Testis (tissue), 3 donors: Measurements from ENCODE around the gene TOR1AIP2. TPM values are rescaled to one million over a fixed set of nuclear protein-coding genes. Genes with fewer than 3 reads are reported as not detected.

ENCODE experiments used
- DNase-seq: peaks from one replicate; pipeline ENCODE4 v3.0.0-alpha.2; 2019
- H3K27ac ChIP-seq, 2 donors: fragments of 200-600 bp; sonication (generic); one replicate each; pipeline ENCODE4 v1.5.1; 2019
- H3K27me3 ChIP-seq: fragments of 200-600 bp; sonication (generic); one replicate; pipeline ENCODE4 v1.5.1; 2019
- H3K36me3 ChIP-seq: fragments of 200-600 bp; sonication (generic); one replicate; pipeline ENCODE4 v1.5.1; 2017; ENCODE audit warnings: low read depth; ENCODE audit errors: missing control alignments
- H3K4me1 ChIP-seq: fragments of 200-600 bp; sonication (generic); one replicate; pipeline ENCODE4 v1.5.1; 2019
- H3K4me3 ChIP-seq, 2 donors: fragments of 200-600 bp; sonication (generic); one replicate each; pipeline ENCODE4 v1.5.1; 2017 to 2019
- H3K9me3 ChIP-seq: fragments of 200-600 bp; sonication (generic); one replicate; pipeline ENCODE4 v1.5.1; 2017
- CTCF ChIP-seq, 3 experiments: fragments of 450-650 bp in 2 of 3; fragments of 200-600 bp in 1 of 3; sonication (generic) in 1 of 3; IDR thresholded peaks; one replicate each; pipeline ENCODE4 v1.5.1; 2016 to 2019; ENCODE audit warnings: antibody characterized with exemption in 3 of 3, mild to moderate bottlenecking in 2 of 3, moderate library complexity in 1 of 3
- POLR2A ChIP-seq: fragments of 450-650 bp; IDR thresholded peaks from one replicate; pipeline ENCODE4 v1.6.1; 2017; ENCODE audit warnings: antibody characterized with exemption, mild to moderate bottlenecking, moderate library complexity
- WGBS, 2 donors: methylation state at CpG; one replicate each; pipeline ENCODE4 v1.1.5; 2018; 5-methylcytosine and 5-hydroxymethylcytosine counted together
- intact Hi-C: fragments of 100-400 bp; cut with DNase I; formaldehyde crosslinking; loops from one replicate; pipeline ENCODE4 v1.15.1; 2023; ENCODE audit warnings: low total_unique reads
- polyA plus RNA-seq: library from polyadenylated mRNA; stranded (reverse); fragments of 350-450 nt; fragmentation: Illumina TruSeq; extraction: RNeasy Lipid Tissue Mini Kit (QIAGEN cat#74804); gene quantifications from one replicate; pipeline ENCODE4 v1.2.3, GENCODE V29; 2014; ENCODE audit warnings: low read depth, low replicate concordance; ENCODE audit not compliant: insufficient read depth
- total RNA-seq, 2 donors: library from RNA; depleted of rRNA; stranded (reverse); fragments of >200 nt; gene quantifications; one replicate each; pipeline ENCODE4 v1.2.3, GENCODE V29; 2016

Gene TOR1AIP2
- total and polyA plus RNA-seq, 3 donors from 2014 or later: 25.9 to 90.4 (median 71.5) TPM

DNA sequence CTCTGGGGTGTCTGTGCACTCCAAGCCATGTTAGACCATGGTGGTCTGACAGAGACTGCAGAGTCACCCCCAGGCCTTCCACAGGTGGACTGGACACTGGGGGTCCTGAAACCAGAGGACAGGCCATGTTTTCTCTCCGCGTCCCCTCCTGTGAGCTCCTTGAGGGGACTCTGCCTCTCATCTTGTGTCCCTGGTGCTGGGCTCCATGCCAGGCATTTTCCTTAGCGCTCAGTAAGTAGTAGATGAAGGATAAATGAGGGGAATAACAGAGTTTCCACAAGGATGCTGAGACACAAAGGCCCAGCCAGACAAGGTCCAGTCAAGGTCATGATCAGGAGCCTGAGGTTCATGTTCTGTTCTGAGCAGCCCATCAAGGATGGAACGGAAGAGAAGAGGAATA lies 77.1 kb downstream of the TOR1AIP2 start:
- intact Hi-C loops: no loop called here
- no peaks in the 10 kb centered on the region for H3K4me1 ChIP-seq
- 88 to 100% methylated on average over 4 of the region's 4 CpGs for WGBS, 2 donors
- H3K4me3 ChIP-seq: no peak overlapping the region
- TF ChIP-seq CTCF (IDR thresholded peaks at IDR 0.05) (no peak), POLR2A (no peak)
- no peak overlapping the region for H3K27ac ChIP-seq
- no peak for DNase-seq
- no peaks in the 10 kb centered on the region for H3K9me3 ChIP-seq
- no peaks in the 10 kb centered on the region for H3K27me3 ChIP-seq
- no peaks in the 10 kb centered on the region for H3K36me3 ChIP-seq

GRCh38 chr1:179798864-179799516 lies 78.6 kb downstream of the TOR1AIP2 start:
- TF ChIP-seq POLR2A (no peak), CTCF (IDR thresholded peaks at IDR 0.05) (no peak)
- peaks cover 5% of the 10 kb centered on the region for H3K4me1 ChIP-seq
- no peak overlapping the region for H3K27ac ChIP-seq
- DNase-seq: no peak
- no peak overlapping the region for H3K4me3 ChIP-seq
- no peaks in the 10 kb centered on the region for H3K9me3 ChIP-seq
- intact Hi-C loops: no loop called here
- no peaks in the 10 kb centered on the region for H3K36me3 ChIP-seq
- 91 to 92% methylated on average over 6 of the region's 6 CpGs for WGBS, 2 donors
- no peaks in the 10 kb centered on the region for H3K27me3 ChIP-seq

GRCh38 chr1:179798213-179798863 lies 79.3 kb downstream of the TOR1AIP2 start:
- TF ChIP-seq POLR2A: no peak
- TF ChIP-seq CTCF (IDR thresholded peaks at IDR 0.05): no peak
- intact Hi-C loops: no loop called here
- no peak overlapping the region for H3K4me3 ChIP-seq
- H3K9me3 ChIP-seq: no peaks in the 10 kb centered on the region
- no peaks in the 10 kb centered on the region for H3K27me3 ChIP-seq
- H3K27ac ChIP-seq: no peak overlapping the region
- peaks cover 5% of the 10 kb centered on the region for H3K4me1 ChIP-seq
- no peaks in the 10 kb centered on the region for H3K36me3 ChIP-seq
- DNase-seq: no peak
- WGBS, 2 donors: 93 to 98% methylated on average over 8 to 10 of the region's 10 CpGs

DNA sequence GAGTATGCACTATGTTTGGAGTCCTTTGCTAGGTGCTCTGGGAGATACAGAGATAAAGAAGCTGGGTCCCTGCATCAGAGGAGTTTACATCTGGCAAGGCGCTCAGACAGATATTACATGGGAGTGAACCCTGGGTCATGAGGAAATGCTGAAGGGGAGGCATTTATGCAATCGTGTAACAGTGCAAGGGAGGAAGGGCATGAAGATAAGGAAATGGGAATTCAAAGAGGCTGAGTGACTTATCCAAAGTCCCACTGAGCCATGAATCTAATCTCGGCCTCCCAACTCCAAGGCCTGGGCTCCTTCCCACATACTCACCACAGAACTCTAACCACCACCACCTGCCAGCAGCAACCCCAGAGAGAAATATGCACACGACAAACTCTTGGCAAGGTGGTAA lies 82.9 kb downstream of the TOR1AIP2 start:
- Histone ChIP-seq H3K4me1 (peaks cover 5% of the 10 kb centered on the region), H3K27me3 (no peaks in the 10 kb centered on the region), H3K36me3 (no peaks in the 10 kb centered on the region), H3K27ac (no peak overlapping the region), H3K4me3 (no peak overlapping the region), H3K9me3 (no peaks in the 10 kb centered on the region)
- intact Hi-C loops: no loop called here
- no peak for TF ChIP-seq POLR2A
- TF ChIP-seq CTCF (IDR thresholded peaks at IDR 0.05): no peak
- DNase-seq: peak; percentile 30
- WGBS, 2 donors: 50 to 61% methylated on average over 4 of the region's 4 CpGs

DNA sequence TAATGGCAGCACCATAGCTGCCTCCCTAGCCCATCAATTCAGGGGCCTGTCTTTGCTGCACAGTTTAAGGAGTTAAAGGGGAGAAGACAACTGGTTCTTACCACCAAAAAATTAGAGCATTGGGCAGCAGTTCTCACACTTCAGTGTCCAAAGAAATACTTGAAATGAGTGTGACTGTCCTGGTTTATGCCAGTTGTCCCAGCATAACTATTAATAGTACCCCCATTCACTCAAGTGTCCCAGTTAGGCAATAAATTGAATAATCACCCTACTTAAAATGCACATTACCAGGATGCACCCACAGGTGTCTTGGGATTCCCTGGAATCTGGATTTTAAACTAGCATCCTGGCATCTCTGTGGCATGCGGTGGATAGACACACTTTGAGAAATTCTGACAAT lies 83.5 kb downstream of the TOR1AIP2 start:
- Histone ChIP-seq H3K36me3 (no peaks in the 10 kb centered on the region), H3K4me3 (no peak overlapping the region), H3K4me1 (peaks cover 5% of the 10 kb centered on the region), H3K9me3 (no peaks in the 10 kb centered on the region), H3K27ac (no peak overlapping the region), H3K27me3 (no peaks in the 10 kb centered on the region)
- intact Hi-C loops: no loop called here
- no peak for TF ChIP-seq POLR2A
- no peak for TF ChIP-seq CTCF (IDR thresholded peaks at IDR 0.05)
- WGBS, 2 donors: 88 to 96% methylated on average over 1 of the region's 1 CpG
- no peak for DNase-seq
